ENCODE results near the gene C1QTNF12. TPM values are rescaled to one million over a fixed set of nuclear protein-coding genes. Genes with fewer than 3 reads are reported as not detected.

The C1QTNF12 gene
- total RNA-seq, 2 donors from 2014 or later = not detected

DNA sequence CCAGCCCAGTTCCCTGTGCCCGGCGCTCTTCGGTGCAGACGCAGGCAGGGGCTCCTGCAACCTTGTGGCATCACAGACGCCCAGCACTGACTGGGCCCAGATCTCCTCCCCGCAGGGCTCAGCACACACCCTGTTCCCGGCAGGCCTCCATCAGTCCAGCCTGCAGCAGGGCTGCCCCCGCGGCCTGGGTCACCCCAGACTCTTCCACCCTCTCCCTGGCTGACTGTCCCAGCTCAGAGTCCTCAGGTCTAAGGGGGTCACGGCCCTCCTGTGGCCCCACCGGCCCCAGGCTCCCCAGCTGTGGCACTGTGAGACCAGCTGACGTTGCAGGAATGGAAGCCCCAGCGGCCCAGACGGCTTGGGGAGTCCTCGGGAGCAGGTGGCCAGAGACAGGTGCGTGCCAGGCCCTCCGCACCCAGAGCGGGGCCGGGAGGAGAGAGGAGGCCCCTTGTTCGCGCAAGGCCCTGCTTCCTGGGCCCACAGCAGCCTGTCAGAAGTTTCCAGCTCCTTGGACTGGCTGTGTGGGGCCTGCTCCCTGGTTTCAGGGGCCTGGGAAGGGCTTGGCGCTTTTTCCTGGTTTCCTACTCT, 10.3 kb downstream of the C1QTNF12 start:
- Histone ChIP-seq H3K27me3 (peaks cover 0 to 7% of the 10 kb centered on the region in 2 donors), H3K27ac (no peak overlapping the region), H3K36me3 (no peaks in the 10 kb centered on the region), H3K9me3 (no peaks in the 10 kb centered on the region), H3K4me3 (no peak overlapping the region), H3K4me1 (peaks cover 0 to 18% of the 10 kb centered on the region in 2 donors)
- no peak for DNase-seq (ENCODE audit: low spot score)
- TF ChIP-seq CTCF (IDR thresholded peaks at IDR 0.05) = no peak

DNA sequence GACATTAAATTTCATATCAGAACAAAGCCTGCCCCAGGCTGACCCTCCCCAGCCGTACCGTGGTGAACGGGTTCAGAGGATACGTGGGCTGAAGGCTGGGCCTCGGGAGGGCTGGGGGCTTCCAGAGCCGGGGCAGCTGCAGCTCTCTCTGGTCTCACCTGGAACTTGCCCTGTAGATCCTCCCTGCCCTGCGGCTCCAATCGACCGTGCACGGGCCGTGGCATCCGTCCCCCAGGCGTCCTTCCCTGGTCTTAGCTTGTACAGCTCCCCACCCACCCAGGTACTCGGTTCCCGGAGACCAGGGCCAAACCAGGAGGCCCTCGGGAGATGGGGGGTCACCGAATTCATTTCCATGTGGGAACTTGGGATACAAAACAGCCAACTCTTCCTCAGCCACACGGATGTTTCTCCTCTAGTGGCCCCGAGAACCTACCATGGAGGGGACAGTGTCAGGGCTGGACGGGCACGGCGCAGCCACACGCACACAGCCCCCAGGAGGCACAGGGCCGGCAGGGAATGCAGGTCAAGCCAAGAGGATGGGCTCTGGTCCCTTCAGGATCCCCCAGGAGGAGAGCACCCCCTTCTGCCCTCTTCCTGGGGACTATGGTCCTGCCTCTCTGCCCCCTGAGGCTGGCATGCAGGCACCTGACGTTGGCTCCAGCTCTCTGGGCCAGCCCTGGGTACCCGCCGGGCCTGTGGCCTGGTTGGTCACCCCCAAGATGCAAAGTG, 11.3 kb downstream of the C1QTNF12 start:
- Histone ChIP-seq H3K36me3 (no peaks in the 10 kb centered on the region), H3K27ac (no peak overlapping the region), H3K27me3 (peaks cover 0 to 6% of the 10 kb centered on the region in 2 donors), H3K9me3 (no peaks in the 10 kb centered on the region), H3K4me1 (peaks cover 0 to 27% of the 10 kb centered on the region in 2 donors), H3K4me3 (no peak overlapping the region)
- DNase-seq (ENCODE audit: low spot score) = no peak
- TF ChIP-seq CTCF (IDR thresholded peaks at IDR 0.05) = no peak

DNA sequence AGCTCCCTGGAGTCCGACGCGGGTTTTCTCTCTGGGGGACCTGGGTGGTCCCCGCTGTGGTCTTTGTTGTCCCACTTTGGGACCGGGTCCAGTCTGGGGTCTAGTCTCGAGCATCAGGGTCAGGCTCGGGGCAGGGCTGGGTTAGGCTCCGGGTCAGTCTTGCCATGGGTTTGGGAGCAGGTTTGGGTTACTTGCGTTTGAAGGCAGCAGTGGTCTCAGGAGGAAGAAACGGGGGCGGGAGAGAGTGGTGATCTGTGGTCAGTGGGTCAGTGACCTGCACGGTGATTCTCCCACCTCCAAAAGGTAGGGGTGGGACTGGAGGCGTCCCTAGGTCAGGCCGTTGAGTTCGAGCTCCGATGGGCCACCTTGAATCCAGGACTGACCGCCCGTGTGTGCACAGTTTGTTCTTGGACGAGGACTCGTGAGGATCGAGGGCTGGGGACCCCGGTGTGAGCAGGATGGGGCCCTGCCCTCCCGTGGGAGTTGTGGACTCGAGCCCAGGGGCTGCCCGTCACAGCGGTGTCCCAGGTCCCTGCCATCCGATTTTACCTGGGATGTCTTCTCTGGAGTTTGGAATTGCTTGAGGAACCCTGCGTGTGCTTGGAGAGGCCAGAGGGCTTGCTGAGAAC, 12.2 kb downstream of the C1QTNF12 start:
- Histone ChIP-seq H3K9me3 (no peaks in the 10 kb centered on the region), H3K27ac (no peak overlapping the region), H3K36me3 (no peaks in the 10 kb centered on the region), H3K4me1 (peaks cover 0 to 36% of the 10 kb centered on the region in 2 donors), H3K27me3 (no peaks in the 10 kb centered on the region), H3K4me3 (no peak overlapping the region)
- DNase-seq (ENCODE audit: low spot score) = no peak
- TF ChIP-seq CTCF (IDR thresholded peaks at IDR 0.05) = no peak

- Histone ChIP-seq H3K27me3 (no peaks in the 10 kb centered on the region), H3K27ac (no peak overlapping the region), H3K4me3 (no peak overlapping the region), H3K36me3 (peaks cover 3% of the 10 kb centered on the region), H3K4me1 (peaks cover 0 to 43% of the 10 kb centered on the region in 2 donors), H3K9me3 (no peaks in the 10 kb centered on the region)
- DNase-seq (ENCODE audit: low spot score) = no peak
- no peak for TF ChIP-seq CTCF (IDR thresholded peaks at IDR 0.05)
Measured at GRCh38 chr1:1233567-1233892, 13.0 kb downstream of the C1QTNF12 start.

- Histone ChIP-seq H3K4me1 (peaks cover 0 to 45% of the 10 kb centered on the region in 2 donors), H3K27me3 (no peaks in the 10 kb centered on the region), H3K27ac (no peak overlapping the region), H3K9me3 (no peaks in the 10 kb centered on the region), H3K4me3 (peak overlapping the region; percentile 13 to 48), H3K36me3 (peaks cover 8% of the 10 kb centered on the region)
- TF ChIP-seq CTCF (IDR thresholded peaks at IDR 0.05) = no peak
- DNase-seq (ENCODE audit: low spot score) = no peak
Measured at GRCh38 chr1:1232796-1233566, 13.5 kb downstream of the C1QTNF12 start.
